GM12801 (cell line): ENCODE data around the gene NUP98.

ENCODE experiments used
- TF ChIP-seq, protein P1 (sequence below): IDR thresholded peaks from one replicate; pipeline ENCODE4 v1.5.1; 2011; ENCODE audit warnings: control low read depth; ENCODE audit not compliant: insufficient read length; ENCODE audit errors: extremely low read depth

Gene NUP98

DNA sequence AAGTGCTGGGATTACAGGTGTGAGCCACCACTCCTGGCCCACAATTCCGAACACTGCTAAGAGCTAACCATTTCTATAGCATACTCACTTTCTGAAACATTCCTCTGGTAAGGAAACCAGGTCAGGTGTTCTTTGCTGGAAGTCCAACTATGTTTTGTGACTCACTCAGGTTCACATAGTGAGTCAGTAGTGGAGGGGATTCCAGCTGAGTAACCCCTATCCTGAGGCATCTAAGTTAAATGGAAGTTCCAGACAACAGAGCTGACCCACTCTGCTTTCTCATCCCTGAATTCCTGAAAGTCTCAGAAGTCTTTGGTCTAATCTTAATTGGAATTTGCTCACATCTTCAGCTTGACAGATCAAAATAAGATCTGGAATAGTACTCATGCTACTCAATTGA is 123.2 kb downstream of the NUP98 start:
- TF ChIP-seq, protein P1, sequence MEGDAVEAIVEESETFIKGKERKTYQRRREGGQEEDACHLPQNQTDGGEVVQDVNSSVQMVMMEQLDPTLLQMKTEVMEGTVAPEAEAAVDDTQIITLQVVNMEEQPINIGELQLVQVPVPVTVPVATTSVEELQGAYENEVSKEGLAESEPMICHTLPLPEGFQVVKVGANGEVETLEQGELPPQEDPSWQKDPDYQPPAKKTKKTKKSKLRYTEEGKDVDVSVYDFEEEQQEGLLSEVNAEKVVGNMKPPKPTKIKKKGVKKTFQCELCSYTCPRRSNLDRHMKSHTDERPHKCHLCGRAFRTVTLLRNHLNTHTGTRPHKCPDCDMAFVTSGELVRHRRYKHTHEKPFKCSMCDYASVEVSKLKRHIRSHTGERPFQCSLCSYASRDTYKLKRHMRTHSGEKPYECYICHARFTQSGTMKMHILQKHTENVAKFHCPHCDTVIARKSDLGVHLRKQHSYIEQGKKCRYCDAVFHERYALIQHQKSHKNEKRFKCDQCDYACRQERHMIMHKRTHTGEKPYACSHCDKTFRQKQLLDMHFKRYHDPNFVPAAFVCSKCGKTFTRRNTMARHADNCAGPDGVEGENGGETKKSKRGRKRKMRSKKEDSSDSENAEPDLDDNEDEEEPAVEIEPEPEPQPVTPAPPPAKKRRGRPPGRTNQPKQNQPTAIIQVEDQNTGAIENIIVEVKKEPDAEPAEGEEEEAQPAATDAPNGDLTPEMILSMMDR, result no peak

DNA sequence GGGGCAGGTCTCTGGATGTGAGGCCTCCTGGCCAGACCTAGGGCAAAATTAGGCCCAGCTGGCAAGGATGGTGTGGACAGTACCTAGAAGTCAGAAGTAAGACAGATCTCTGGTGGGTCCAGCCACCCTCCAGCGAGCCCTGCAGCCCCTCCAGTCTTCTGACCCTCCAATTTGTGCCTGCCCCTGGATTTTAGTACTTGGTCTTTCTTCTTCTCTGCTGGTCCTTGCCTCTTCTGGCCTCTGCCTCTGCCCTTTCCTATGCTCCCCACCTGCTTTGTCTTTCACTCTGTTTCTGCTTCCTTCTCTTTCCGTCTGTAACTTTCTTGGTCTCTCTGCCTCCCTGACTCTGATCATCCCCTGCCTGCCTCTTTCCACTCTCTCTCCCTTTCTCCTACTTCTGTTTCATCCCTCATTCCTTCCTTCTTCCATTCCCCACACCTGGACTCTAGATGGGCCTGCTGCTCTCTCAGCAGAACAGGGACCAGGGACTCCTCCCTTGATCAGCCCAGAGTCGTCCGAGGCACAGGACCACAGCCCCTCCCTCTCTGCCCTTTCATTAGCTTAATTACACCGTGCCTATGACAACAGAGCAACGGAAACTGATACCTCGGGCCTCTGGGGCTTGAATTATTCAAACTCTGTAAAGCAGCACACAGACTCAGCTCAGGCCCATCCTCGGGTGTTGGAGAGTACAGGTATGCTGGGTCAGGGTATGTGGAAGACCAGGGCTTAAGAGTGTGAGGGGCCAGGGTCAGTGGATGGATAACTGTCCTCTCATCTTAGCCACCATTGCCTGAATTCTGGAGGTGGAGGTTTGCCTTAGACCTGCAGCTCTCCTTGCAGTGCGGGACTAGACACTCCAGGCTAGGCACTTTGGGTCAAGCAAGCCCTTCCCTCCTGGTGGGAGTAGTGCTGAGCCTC is 125.8 kb downstream of the NUP98 start, which contains the start of gene CHRNA10:
TSS of gene CHRNA10 (minus strand) at position 51 of the 921 bp plus-strand sequence. CDS start 72 bp downstream, outside the sequence.
- TF ChIP-seq, protein P1, result no peak

DNA sequence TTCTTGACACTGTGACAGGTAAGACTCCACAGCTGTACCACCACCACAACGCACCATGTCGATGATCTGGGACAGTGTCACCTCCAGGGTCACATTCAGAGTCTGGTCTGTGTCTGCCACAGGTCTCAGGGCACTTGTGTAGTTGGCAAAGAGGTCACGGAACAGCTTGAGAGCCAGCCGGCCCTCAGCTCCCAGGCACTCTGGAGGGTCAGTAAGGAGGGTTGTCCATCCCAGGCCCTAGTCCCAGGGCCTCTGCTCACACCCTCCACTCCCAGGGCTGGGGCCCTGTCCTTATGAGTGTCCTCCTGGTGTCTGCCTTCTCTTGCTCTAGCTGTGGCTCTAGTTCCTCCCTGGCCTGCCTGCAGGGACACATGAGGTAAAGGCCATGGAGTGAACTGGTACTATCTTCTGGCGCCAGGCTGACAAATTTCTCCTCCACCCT is 127.6 kb downstream of the NUP98 start:
- TF ChIP-seq, protein P1, result no peak

DNA sequence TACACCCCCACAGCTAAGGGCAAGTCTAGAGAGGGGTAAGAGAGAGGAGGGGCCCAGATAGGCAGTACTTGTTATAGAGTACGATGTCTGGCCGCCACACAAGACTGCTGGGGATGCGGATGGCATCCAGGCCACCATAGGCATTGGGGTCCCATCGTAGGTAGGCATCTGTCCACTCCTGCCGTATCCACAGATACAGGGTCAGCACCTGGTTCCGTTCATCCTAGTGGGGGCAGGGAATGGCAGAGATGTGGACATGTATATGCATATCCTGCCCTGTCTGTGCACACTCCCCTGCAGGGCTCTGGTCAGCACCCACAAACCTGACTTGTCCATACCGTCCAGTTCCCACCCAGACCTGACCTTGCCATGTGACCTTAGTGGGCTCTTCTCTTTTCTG is 128.2 kb downstream of the NUP98 start:
- TF ChIP-seq, protein P1, result no peak

DNA sequence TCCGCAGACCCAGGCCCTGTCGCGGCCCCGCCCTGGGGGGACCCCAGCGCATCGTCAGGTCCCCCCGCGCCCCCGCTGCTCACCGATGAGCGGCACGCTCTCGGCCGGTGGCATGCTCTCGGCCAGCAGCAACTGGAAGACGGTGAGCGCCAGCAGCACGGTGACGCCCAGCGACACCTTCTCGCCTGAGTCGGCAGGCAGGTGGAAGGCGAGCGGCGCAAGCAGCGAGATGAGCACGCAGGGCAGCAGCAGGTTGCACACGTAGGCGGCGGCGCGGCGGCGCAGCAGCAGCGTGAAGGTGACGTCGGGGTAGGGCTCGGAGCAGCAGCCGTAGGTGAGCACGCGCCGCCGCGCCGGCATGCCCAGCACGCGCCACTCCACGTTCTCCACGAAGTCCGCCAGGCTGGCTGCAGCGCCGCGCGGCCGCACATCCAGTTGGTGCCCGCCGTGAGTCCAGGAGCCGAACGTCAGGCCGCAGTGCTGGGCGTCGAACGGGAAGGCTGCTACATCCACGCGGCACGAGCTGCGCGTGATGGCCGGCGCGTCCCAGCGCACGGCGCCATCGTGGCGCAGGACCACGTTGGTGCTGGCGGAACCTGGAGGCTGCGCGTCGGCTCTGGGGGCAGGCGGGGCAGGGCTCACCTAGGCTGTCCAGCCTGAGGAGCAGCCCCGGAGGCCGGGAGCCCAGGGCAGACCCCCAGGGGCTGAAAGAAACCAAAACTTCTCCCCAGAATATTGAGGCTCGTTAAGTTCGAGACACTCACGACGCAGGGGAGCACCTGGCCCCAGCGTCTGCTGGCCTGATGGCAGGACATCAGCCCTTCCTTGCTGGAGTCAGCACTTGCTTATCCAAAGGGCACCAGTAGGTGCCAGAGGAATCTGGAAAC is 130.0 kb downstream of the NUP98 start:
- TF ChIP-seq, protein P1, result no peak

DNA sequence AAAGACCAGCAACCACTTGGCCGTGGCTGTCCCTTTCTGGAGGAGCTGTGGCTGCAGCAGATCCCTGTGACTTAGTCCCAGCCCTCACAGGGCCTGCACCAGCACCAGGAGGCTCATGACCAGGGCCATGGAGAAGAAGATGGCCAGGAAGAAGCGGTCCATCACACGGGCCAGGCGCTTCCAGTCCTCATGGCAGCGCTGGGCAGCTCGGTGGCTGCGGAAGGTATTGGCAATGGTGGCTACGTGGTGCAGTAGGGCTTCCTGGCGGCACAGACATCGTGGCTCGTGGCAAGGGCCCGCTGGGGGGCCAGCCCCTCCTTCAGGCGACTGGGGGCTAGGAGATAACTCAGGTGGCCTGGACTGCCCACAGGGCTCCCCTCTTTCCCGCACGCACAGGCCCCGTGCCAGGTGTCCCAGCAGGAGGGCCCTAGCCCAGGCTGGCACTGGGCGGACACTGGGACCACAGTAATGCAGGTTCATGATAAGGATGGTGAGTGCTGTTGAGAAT is 131.3 kb downstream of the NUP98 start:
- TF ChIP-seq, protein P1, result no peak
